IPS DF 19.7 (cell line): Measurements from ENCODE around the gene CIBAR2.

ENCODE experiments used
- DNase-seq: peaks from one replicate; pipeline ENCODE4 v3.0.0-alpha.2; 2013; ENCODE audit warnings: low read depth, low spot score

The CIBAR2 gene

GRCh38 chr16:85112364-85112763 is at the start of gene CIBAR2:
Gene CIBAR2 (minus strand): TSS chr16:85112472. CDS start chr16:85112352, 120 bp downstream.
- DNase-seq: no peak

GRCh38 chr16:85159179-85159980 is 47.1 kb upstream of the CIBAR2 start:
- DNase-seq: no peak

GRCh38 chr16:85158743-85159178 is 46.5 kb upstream of the CIBAR2 start:
- no peak for DNase-seq

GRCh38 chr16:85157813-85158742 is 45.8 kb upstream of the CIBAR2 start:
- peak; percentile 80 for DNase-seq

- DNase-seq: no peak
Measured at GRCh38 chr16:85157372-85157771, 45.1 kb upstream of the CIBAR2 start.

GRCh38 chr16:85156869-85157268 is 44.6 kb upstream of the CIBAR2 start:
- DNase-seq: no peak

GRCh38 chr16:85156440-85156839 is 44.2 kb upstream of the CIBAR2 start:
- DNase-seq: no peak

GRCh38 chr16:85153656-85154091 is 41.4 kb upstream of the CIBAR2 start:
- no peak for DNase-seq

- DNase-seq: no peak
Measured at GRCh38 chr16:85153046-85153445, 40.8 kb upstream of the CIBAR2 start.

GRCh38 chr16:85152414-85153030 is 40.2 kb upstream of the CIBAR2 start:
- no peak for DNase-seq

GRCh38 chr16:85151603-85152413 is 39.5 kb upstream of the CIBAR2 start:
- no peak for DNase-seq

- DNase-seq: no peak
Measured at GRCh38 chr16:85151079-85151602, 38.9 kb upstream of the CIBAR2 start.

GRCh38 chr16:85150331-85150940 is 38.2 kb upstream of the CIBAR2 start:
- DNase-seq: no peak

GRCh38 chr16:85149776-85150175 is 37.5 kb upstream of the CIBAR2 start:
- no peak for DNase-seq

- DNase-seq: no peak
Measured at GRCh38 chr16:85148931-85149330, 36.7 kb upstream of the CIBAR2 start.

- no peak for DNase-seq
Measured at GRCh38 chr16:85146922-85147651, 34.8 kb upstream of the CIBAR2 start.

GRCh38 chr16:85146532-85146797 is 34.2 kb upstream of the CIBAR2 start:
- no peak for DNase-seq

GRCh38 chr16:85145734-85146531 is 33.7 kb upstream of the CIBAR2 start:
- no peak for DNase-seq

GRCh38 chr16:85145188-85145587 is 32.9 kb upstream of the CIBAR2 start:
- no peak for DNase-seq
